Activated T-cell treated with anti-CD3 and anti-CD28 coated beads for 24 hours (primary cell): ENCODE results near the gene GIMAP8.
"Not testable (repeated sequence)": the region's sequence is repeated elsewhere in the genome, so short reads cannot be mapped to it uniquely, and the experiment has no call there.

Experiments
- DNase-seq: peaks from one replicate; pipeline ENCODE4 v3.0.0-alpha.2; 2020; ENCODE audit warnings: low read depth

The GIMAP8 gene

GRCh38 chr7:150514748-150515222 lies 64.4 kb downstream of the GIMAP8 start, which contains the start of gene GIMAP7:
Gene GIMAP7, plus strand, starts transcription at chr7:150514872. Its CDS starts 5,103 bp downstream, at chr7:150519975.
- DNase-seq = peak; percentile 51

- DNase-seq = no peak
Measured at GRCh38 chr7:150515248-150516147, 65.1 kb downstream of the GIMAP8 start.

GRCh38 chr7:150516956-150517745 lies 66.7 kb downstream of the GIMAP8 start:
- DNase-seq = no peak

GRCh38 chr7:150519310-150519709 lies 68.9 kb downstream of the GIMAP8 start:
- no peak for DNase-seq

GRCh38 chr7:150520145-150520544 lies 69.7 kb downstream of the GIMAP8 start:
- DNase-seq = peak; percentile 25

GRCh38 chr7:150522931-150523330 lies 72.5 kb downstream of the GIMAP8 start:
- DNase-seq = not testable (repeated sequence)

GRCh38 chr7:150524018-150524417 lies 73.6 kb downstream of the GIMAP8 start:
- DNase-seq = no peak
